AG04450 (cell line): Measurements from ENCODE around the gene CACNA1C. TPM values are rescaled to one million over a fixed set of nuclear protein-coding genes. Genes with fewer than 3 reads are reported as not detected.

Source experiments
- CTCF ChIA-PET: fragments of 300-600, 350-600 bp; formaldehyde crosslinking; extraction: SDS; loops from one replicate; lab custom pipeline; 2022; ENCODE audit warnings: antibody characterized with exemption, inconsistent platforms; lab: Charles Lee
- POLR2A ChIA-PET: fragments of 350-600 bp; formaldehyde crosslinking; extraction: SDS; loops from one replicate; lab custom pipeline; 2021; ENCODE audit warnings: antibody characterized with exemption, inconsistent platforms; lab: Yijun Ruan, JAX
- DNase-seq: peaks from one replicate; pipeline ENCODE4 v3.0.0-alpha.2; 2011; ENCODE audit warnings: low read depth, low spot score
- H3K27ac ChIP-seq: one replicate; pipeline ENCODE4 v1.5.1; 2012; ENCODE audit warnings: low read depth, low read length, control low read depth
- H3K27me3 ChIP-seq: one replicate; pipeline ENCODE4 v1.6.0; 2012; ENCODE audit warnings: low read length; ENCODE audit not compliant: control insufficient read depth, insufficient read depth
- H3K4me3 ChIP-seq: 2 replicates; pipeline ENCODE4 v1.5.1; 2011; ENCODE audit warnings: mild to moderate bottlenecking, low read depth, low read length, control low read depth
- H3K9me3 ChIP-seq: 2 replicates; pipeline ENCODE4 v1.5.1; 2012; ENCODE audit warnings: low read length; ENCODE audit not compliant: control insufficient read depth, insufficient read depth
- CTCF ChIP-seq: IDR thresholded peaks from 2 replicates; pipeline ENCODE4 v1.5.1; 2011; ENCODE audit warnings: low read depth, low read length, control low read depth, inconsistent platforms
- polyA plus RNA-seq: library from polyadenylated mRNA; depleted of rRNA; stranded (reverse); fragments of >200 nt; gene quantifications from 2 replicates; pipeline ENCODE4 v1.2.3, GENCODE V29; 2011

CACNA1C gene
- polyA plus RNA-seq, 1 experiment = 5.9 TPM

GRCh38 chr12:2669560-2669959, 616.8 kb downstream of the CACNA1C start:
- POLR2A ChIA-PET = no interaction called here
- Histone ChIP-seq H3K4me3 (no peak overlapping the region), H3K27ac (no peak overlapping the region), H3K9me3 (no peaks in the 10 kb centered on the region; the same call in 1 of the 2 replicates), H3K27me3 (no peaks in the 10 kb centered on the region)
- no peak for DNase-seq
- TF ChIP-seq CTCF = no peak
- CTCF ChIA-PET = no interaction called here

- ChIA-PET POLR2A (interaction anchor here (0.6 kb wide), 1 partner anchor 52 kb away, joined by 4 read pairs; no protein-coding TSS in a partner anchor), CTCF (no interaction called here)
Measured at GRCh38 chr12:2672863-2673262, 620.1 kb downstream of the CACNA1C start.

GRCh38 chr12:2673966-2674810, 621.4 kb downstream of the CACNA1C start:
- CTCF ChIA-PET = interaction anchor here (0.6 kb wide), 2 partner anchors 22 to 528 kb away, joined by 3 to 5 read pairs; no protein-coding TSS in a partner anchor
- no peaks in the 10 kb centered on the region for H3K27me3 ChIP-seq
- TF ChIP-seq CTCF = no peak
- H3K4me3 ChIP-seq = no peak overlapping the region
- no peaks in the 10 kb centered on the region; the same call in 1 of the 2 replicates for H3K9me3 ChIP-seq
- POLR2A ChIA-PET = no interaction called here
- H3K27ac ChIP-seq = no peak overlapping the region
- no peak for DNase-seq

More at GRCh38 chr12:2672863-2673262, 620.1 kb downstream of the CACNA1C start:
- Histone ChIP-seq H3K27ac (no peak overlapping the region), H3K27me3 (no peaks in the 10 kb centered on the region), H3K4me3 (no peak overlapping the region), H3K9me3 (no peaks in the 10 kb centered on the region; the same call in 1 of the 2 replicates)
- no peak for TF ChIP-seq CTCF
- DNase-seq = no peak

- DNase-seq = no peak
- H3K9me3 ChIP-seq = no peaks in the 10 kb centered on the region; the same call in 1 of the 2 replicates
- H3K4me3 ChIP-seq = no peak overlapping the region
- CTCF ChIA-PET = no interaction called here
- no peak for TF ChIP-seq CTCF
- H3K27ac ChIP-seq = no peak overlapping the region
- POLR2A ChIA-PET = no interaction called here
- H3K27me3 ChIP-seq = no peaks in the 10 kb centered on the region
Measured at GRCh38 chr12:2675776-2676175, 623.0 kb downstream of the CACNA1C start.

GRCh38 chr12:2677142-2677880, 624.5 kb downstream of the CACNA1C start:
- POLR2A ChIA-PET = no interaction called here
- Histone ChIP-seq H3K27me3 (no peaks in the 10 kb centered on the region), H3K9me3 (no peaks in the 10 kb centered on the region; the same call in 1 of the 2 replicates), H3K27ac (no peak overlapping the region), H3K4me3 (no peak overlapping the region)
- no peak for TF ChIP-seq CTCF
- CTCF ChIA-PET = no interaction called here
- no peak for DNase-seq
